Progenitor cell of endocrine pancreas (in vitro differentiated cells): ENCODE results near the gene TPM1. TPM values are rescaled to one million over a fixed set of nuclear protein-coding genes. Genes with fewer than 3 reads are reported as not detected.

Experiments
- DNase-seq: peaks from one replicate; pipeline ENCODE4 v3.0.0; 2021; ENCODE audit warnings: low spot score; ENCODE audit not compliant: unreplicated experiment
- H3K27ac Mint-ChIP-seq: 2 replicates; pipeline ENCODE4 v1.8.0; 2021; ENCODE audit warnings: mild to moderate bottlenecking, moderate library complexity, mixed read lengths
- H3K27me3 Mint-ChIP-seq: 2 replicates; pipeline ENCODE4 v1.8.0; 2021; ENCODE audit warnings: mixed read lengths
- H3K36me3 Mint-ChIP-seq: 2 replicates; pipeline ENCODE4 v1.8.0; 2022; ENCODE audit warnings: mixed read lengths; ENCODE audit not compliant: insufficient read depth
- H3K4me1 Mint-ChIP-seq: 2 replicates; pipeline ENCODE4 v1.8.0; 2021; ENCODE audit warnings: low read depth, mixed read lengths
- H3K4me3 Mint-ChIP-seq: 2 replicates; pipeline ENCODE4 v1.8.0; 2021; ENCODE audit warnings: low read depth, mild to moderate bottlenecking, moderate library complexity, mixed read lengths
- H3K9me3 Mint-ChIP-seq: 2 replicates; pipeline ENCODE4 v1.8.0; 2021; ENCODE audit warnings: low read depth, mixed read lengths
- CTCF ChIP-seq: fragments of 200-600 bp; sonication (generic); IDR thresholded peaks from one replicate; pipeline ENCODE4 v1.5.0; 2021; ENCODE audit warnings: antibody characterized with exemption, mild to moderate bottlenecking; ENCODE audit not compliant: unreplicated experiment
- total RNA-seq: library from RNA; stranded (reverse); gene quantifications from 2 replicates; pipeline ENCODE4 v1.2.1, GENCODE V29; 2021

TPM1 gene
- total RNA-seq, 1 donor from 2014 or later, result 284 TPM

- DNase-seq, result no peak
- peaks cover 31% of the 10 kb centered on the region for H3K4me1 Mint-ChIP-seq
- H3K27me3 Mint-ChIP-seq, result no peaks in the 10 kb centered on the region
- H3K27ac Mint-ChIP-seq, result peak overlapping the region; percentile 18
- no peak for TF ChIP-seq CTCF
- H3K36me3 Mint-ChIP-seq, result no peaks in the 10 kb centered on the region
- no peak overlapping the region for H3K4me3 Mint-ChIP-seq
- no peaks in the 10 kb centered on the region for H3K9me3 Mint-ChIP-seq
Measured at GRCh38 chr15:62997441-62997840, 45.1 kb upstream of the TPM1 start.

GRCh38 chr15:62998262-62998890, 44.2 kb upstream of the TPM1 start:
- no peaks in the 10 kb centered on the region for H3K27me3 Mint-ChIP-seq
- H3K4me1 Mint-ChIP-seq, result peaks cover 29% of the 10 kb centered on the region
- TF ChIP-seq CTCF, result no peak
- DNase-seq, result no peak
- no peaks in the 10 kb centered on the region for H3K36me3 Mint-ChIP-seq
- peak overlapping the region; percentile 91 for H3K27ac Mint-ChIP-seq
- H3K9me3 Mint-ChIP-seq, result no peaks in the 10 kb centered on the region
- H3K4me3 Mint-ChIP-seq, result no peak overlapping the region

DNA sequence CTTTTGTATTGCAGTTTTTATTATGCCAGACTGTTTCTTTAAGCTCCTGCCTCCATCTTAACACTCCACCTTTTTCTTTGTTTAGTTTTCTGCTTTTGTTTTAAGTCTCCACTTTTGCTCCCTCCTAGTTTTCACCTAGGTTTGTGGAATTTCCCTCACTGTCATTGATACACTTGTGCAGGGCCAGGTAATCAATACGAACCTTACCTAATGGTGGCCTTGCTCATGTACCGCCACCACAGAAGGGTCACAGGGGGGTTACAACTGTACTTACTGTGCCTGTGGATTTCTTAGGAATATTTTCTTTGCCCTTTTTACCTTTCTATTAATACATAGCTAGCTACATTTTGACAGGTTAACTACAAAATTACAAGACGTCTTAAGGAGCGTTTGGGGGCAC, 43.4 kb upstream of the TPM1 start:
- H3K27me3 Mint-ChIP-seq, result no peaks in the 10 kb centered on the region
- H3K27ac Mint-ChIP-seq, result peak overlapping the region; percentile 91
- no peaks in the 10 kb centered on the region for H3K36me3 Mint-ChIP-seq
- no peak for DNase-seq
- H3K4me1 Mint-ChIP-seq, result peaks cover 35% of the 10 kb centered on the region
- no peak overlapping the region for H3K4me3 Mint-ChIP-seq
- no peak for TF ChIP-seq CTCF
- H3K9me3 Mint-ChIP-seq, result no peaks in the 10 kb centered on the region

- no peak for TF ChIP-seq CTCF
- no peaks in the 10 kb centered on the region for H3K27me3 Mint-ChIP-seq
- DNase-seq, result no peak
- H3K4me3 Mint-ChIP-seq, result no peak overlapping the region
- H3K9me3 Mint-ChIP-seq, result no peaks in the 10 kb centered on the region
- H3K36me3 Mint-ChIP-seq, result no peaks in the 10 kb centered on the region
- peaks cover 35% of the 10 kb centered on the region for H3K4me1 Mint-ChIP-seq
- peak overlapping the region; percentile 18 for H3K27ac Mint-ChIP-seq
Measured at GRCh38 chr15:62999923-63000561, 42.5 kb upstream of the TPM1 start.

DNA sequence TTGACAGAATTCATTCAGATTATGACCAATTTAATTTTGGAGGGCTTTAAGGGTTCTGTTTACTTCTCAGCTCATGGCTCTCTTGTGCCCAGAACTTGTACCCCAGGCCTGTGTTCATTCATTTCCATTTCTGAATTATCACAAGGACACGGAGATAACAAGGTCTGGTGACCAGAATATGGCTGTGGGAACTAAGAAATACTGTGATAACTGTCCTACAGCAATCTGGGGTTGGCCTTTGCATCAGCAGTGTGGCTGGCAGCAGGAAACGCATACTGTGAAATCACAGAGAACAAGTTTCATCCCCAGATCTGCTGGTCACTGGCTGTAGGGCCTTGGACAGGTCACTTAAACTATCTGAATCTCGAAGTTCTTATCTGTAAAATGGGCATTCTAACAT, 41.8 kb upstream of the TPM1 start:
- no peaks in the 10 kb centered on the region for H3K36me3 Mint-ChIP-seq
- no peak overlapping the region for H3K27ac Mint-ChIP-seq
- H3K4me1 Mint-ChIP-seq, result peaks cover 35% of the 10 kb centered on the region
- H3K4me3 Mint-ChIP-seq, result no peak overlapping the region
- no peaks in the 10 kb centered on the region for H3K9me3 Mint-ChIP-seq
- TF ChIP-seq CTCF, result no peak
- DNase-seq, result no peak
- H3K27me3 Mint-ChIP-seq, result no peaks in the 10 kb centered on the region
